CD4-positive, alpha-beta memory T cell (primary cell): ENCODE results near the gene TPSB2. TPM values are rescaled to one million over a fixed set of nuclear protein-coding genes. Genes with fewer than 3 reads are reported as not detected.
"Not testable (repeated sequence)": the region's sequence is repeated elsewhere in the genome, so short reads cannot be mapped to it uniquely, and the experiment has no call there.

Experiments used
- CTCF ChIA-PET: fragments of 350-600 bp; sonication (Branson Sonifier 250); formaldehyde crosslinking; loops from one replicate; lab custom pipeline; 2021; ENCODE audit warnings: inconsistent platforms; ENCODE audit not compliant: partially characterized antibody; lab: Charles Lee
- POLR2A ChIA-PET: fragments of 350-600 bp; sonication (Branson Sonifier 250); formaldehyde crosslinking; loops from one replicate; lab custom pipeline; 2021; ENCODE audit not compliant: partially characterized antibody; lab: Charles Lee
- DNase-seq, 5 donors: peaks; one replicate each; pipeline versions ENCODE4 v3.0.0 to v3.0.0-alpha.2; 2020 to 2022; ENCODE audit warnings: mixed read lengths in 1 of 5
- H3K27ac ChIP-seq: one replicate; pipeline ENCODE4 v1.7.0; 2013; ENCODE audit warnings: low read depth, low read length
- H3K27me3 ChIP-seq: 2 replicates; pipeline ENCODE4 v1.7.0; 2013; ENCODE audit warnings: mild to moderate bottlenecking, low read length, moderate library complexity; ENCODE audit not compliant: insufficient read depth
- H3K36me3 ChIP-seq: 2 replicates; pipeline ENCODE4 v1.7.0; 2013; ENCODE audit warnings: mild to moderate bottlenecking, low read length, moderate library complexity; ENCODE audit not compliant: insufficient read depth
- H3K4me1 ChIP-seq: 2 replicates; pipeline ENCODE4 v1.7.0; 2013; ENCODE audit warnings: mild to moderate bottlenecking, low read length, moderate library complexity; ENCODE audit not compliant: insufficient read depth
- H3K4me3 ChIP-seq, 2 donors: one replicate each; pipeline ENCODE4 v1.7.0; 2013; ENCODE audit warnings: low read length in 2 of 2, mild to moderate bottlenecking in 1 of 2
- H3K9me3 ChIP-seq, 2 donors: one replicate each; pipeline ENCODE4 v1.7.0; 2013; ENCODE audit warnings: low read length in 2 of 2, control low read depth in 1 of 2; ENCODE audit not compliant: control insufficient read depth in 1 of 2
- H3K27ac Mint-ChIP-seq, 7 donors: one replicate each; pipeline ENCODE4 v1.8.0; 2020 to 2021; ENCODE audit warnings: mixed read lengths in 7 of 7, mild to moderate bottlenecking in 6 of 7, inconsistent platforms in 3 of 7, moderate library complexity in 3 of 7
- H3K27me3 Mint-ChIP-seq, 2 donors: one replicate each; pipeline ENCODE4 v1.8.0; 2020 to 2021; ENCODE audit warnings: mixed read lengths in 2 of 2
- H3K36me3 Mint-ChIP-seq, 2 donors: one replicate each; pipeline ENCODE4 v1.8.0; 2020 to 2021; ENCODE audit warnings: mixed read lengths in 2 of 2, inconsistent platforms in 1 of 2, mild to moderate bottlenecking in 1 of 2
- H3K4me1 Mint-ChIP-seq, 4 donors: one replicate each; pipeline ENCODE4 v1.8.0; 2020 to 2021; ENCODE audit warnings: mixed read lengths in 4 of 4, mild to moderate bottlenecking in 1 of 4
- H3K4me3 Mint-ChIP-seq, 8 donors: one replicate each; pipeline ENCODE4 v1.8.0; 2020 to 2021; ENCODE audit warnings: mixed read lengths in 8 of 8, mild to moderate bottlenecking in 7 of 8, moderate library complexity in 6 of 8, inconsistent platforms in 3 of 8
- H3K9me3 Mint-ChIP-seq, 8 donors: one replicate each; pipeline ENCODE4 v1.8.0; 2020 to 2021; ENCODE audit warnings: mixed read lengths in 8 of 8, mild to moderate bottlenecking in 5 of 8, inconsistent platforms in 3 of 8, moderate library complexity in 1 of 8
- intact Hi-C: fragments of 100-400 bp; cut with micrococcal nuclease; formaldehyde crosslinking; loops from one replicate; pipeline ENCODE4 v1.15.1; 2023
- polyA plus RNA-seq, 2 donors: library from polyadenylated mRNA; unstranded; fragments of 300-500 nt; fragmentation: Illumina TruSeq; gene quantifications; one replicate each; pipeline ENCODE4 v1.2.3, GENCODE V29; 2021
- total RNA-seq, 2 experiments: library from RNA; stranded (reverse); gene quantifications; one replicate each; pipeline ENCODE4 v1.2.3, GENCODE V29; 2021

TPSB2 gene
- total and polyA plus RNA-seq, 4 experiments from 2014 or later = not detected

GRCh38 chr16:1202274-1202673 lies 27.7 kb downstream of the TPSB2 start:
- Mint-ChIP-seq H3K27me3 (no peaks in the 10 kb centered on the region), H3K4me3 (no peak overlapping the region), H3K9me3 (no peaks in the 10 kb centered on the region), H3K4me1 (peaks cover 0 to under 1% (median 0%) of the 10 kb centered on the region in 4 donors), H3K27ac (no peak overlapping the region), H3K36me3 (no peaks in the 10 kb centered on the region)
- Histone ChIP-seq H3K4me3 (no peak overlapping the region), H3K4me1 (no peaks in the 10 kb centered on the region), H3K36me3 (no peaks in the 10 kb centered on the region), H3K27me3 (no peaks in the 10 kb centered on the region), H3K27ac (no peak overlapping the region), H3K9me3 (no peaks in the 10 kb centered on the region)
- intact Hi-C loops = no loop called here
- ChIA-PET POLR2A (no interaction called here), CTCF (no interaction called here)
- DNase-seq = no peak

- H3K36me3 Mint-ChIP-seq = no peaks in the 10 kb centered on the region
- no peak overlapping the region for H3K27ac ChIP-seq
- H3K36me3 ChIP-seq = no peaks in the 10 kb centered on the region
- intact Hi-C loops = no loop called here
- no peaks in the 10 kb centered on the region for H3K27me3 ChIP-seq
- H3K27me3 Mint-ChIP-seq = no peaks in the 10 kb centered on the region
- H3K4me1 ChIP-seq = no peaks in the 10 kb centered on the region
- no peak for DNase-seq
- peaks cover 0 to 3% (median 0%) of the 10 kb centered on the region in 4 donors for H3K4me1 Mint-ChIP-seq
- ChIA-PET CTCF (no interaction called here), POLR2A (no interaction called here)
- H3K4me3 ChIP-seq = no peak overlapping the region
- no peaks in the 10 kb centered on the region for H3K9me3 Mint-ChIP-seq
- no peak overlapping the region for H3K27ac Mint-ChIP-seq
- H3K4me3 Mint-ChIP-seq = no peak overlapping the region
- H3K9me3 ChIP-seq = no peaks in the 10 kb centered on the region
Observed at GRCh38 chr16:1201444-1201843, 28.5 kb downstream of the TPSB2 start.

GRCh38 chr16:1200014-1200627 lies 29.9 kb downstream of the TPSB2 start:
- Histone ChIP-seq H3K36me3 (no peaks in the 10 kb centered on the region), H3K4me1 (no peaks in the 10 kb centered on the region), H3K9me3 (no peaks in the 10 kb centered on the region), H3K4me3 (no peak overlapping the region), H3K27me3 (no peaks in the 10 kb centered on the region), H3K27ac (no peak overlapping the region)
- no peak overlapping the region for H3K4me3 Mint-ChIP-seq
- DNase-seq = no peak
- no peaks in the 10 kb centered on the region for H3K27me3 Mint-ChIP-seq
- ChIA-PET CTCF (no interaction called here), POLR2A (no interaction called here)
- intact Hi-C loops = no loop called here
- no peaks in the 10 kb centered on the region for H3K9me3 Mint-ChIP-seq
- H3K27ac Mint-ChIP-seq = peak overlapping the region in 1 of 7 donors; percentile 59
- H3K36me3 Mint-ChIP-seq = no peaks in the 10 kb centered on the region
- H3K4me1 Mint-ChIP-seq = peaks cover 0 to 3% (median 0%) of the 10 kb centered on the region in 4 donors

GRCh38 chr16:1199347-1200013 lies 30.5 kb downstream of the TPSB2 start:
- H3K27ac Mint-ChIP-seq = peak overlapping the region in 1 of 7 donors; percentile 59
- H3K36me3 ChIP-seq = no peaks in the 10 kb centered on the region
- no peaks in the 10 kb centered on the region for H3K27me3 Mint-ChIP-seq
- no peak for DNase-seq
- no peaks in the 10 kb centered on the region for H3K27me3 ChIP-seq
- H3K4me3 ChIP-seq = no peak overlapping the region
- H3K4me1 Mint-ChIP-seq = peaks cover 0 to 3% (median 0%) of the 10 kb centered on the region in 4 donors
- H3K27ac ChIP-seq = no peak overlapping the region
- intact Hi-C loops = no loop called here
- no peak overlapping the region for H3K4me3 Mint-ChIP-seq
- no peaks in the 10 kb centered on the region for H3K36me3 Mint-ChIP-seq
- ChIA-PET POLR2A (no interaction called here), CTCF (no interaction called here)
- no peaks in the 10 kb centered on the region for H3K9me3 Mint-ChIP-seq
- H3K4me1 ChIP-seq = no peaks in the 10 kb centered on the region
- no peaks in the 10 kb centered on the region for H3K9me3 ChIP-seq

- H3K27me3 ChIP-seq, H3K4me3 Mint-ChIP-seq, H3K27ac ChIP-seq, H3K9me3 ChIP-seq, DNase-seq, H3K9me3 Mint-ChIP-seq, H3K4me1 ChIP-seq, intact Hi-C loops, H3K27me3 Mint-ChIP-seq, H3K36me3 ChIP-seq, H3K4me1 Mint-ChIP-seq, H3K4me3 ChIP-seq, POLR2A ChIA-PET, H3K27ac Mint-ChIP-seq, H3K36me3 Mint-ChIP-seq, CTCF ChIA-PET: not testable (repeated sequence)
Observed at GRCh38 chr16:1198671-1199346, 31.2 kb downstream of the TPSB2 start.

GRCh38 chr16:1198194-1198593 lies 31.8 kb downstream of the TPSB2 start:
- intact Hi-C loops = no loop called here
- ChIA-PET POLR2A (no interaction called here), CTCF (no interaction called here)
- H3K4me1 Mint-ChIP-seq = peaks cover 0 to 3% (median 0%) of the 10 kb centered on the region in 4 donors
- DNase-seq = no peak
- no peaks in the 10 kb centered on the region for H3K9me3 ChIP-seq
- H3K9me3 Mint-ChIP-seq = no peaks in the 10 kb centered on the region
- H3K4me3 ChIP-seq = no peak overlapping the region
- no peaks in the 10 kb centered on the region for H3K36me3 Mint-ChIP-seq
- H3K27me3 Mint-ChIP-seq = no peaks in the 10 kb centered on the region
- no peak overlapping the region for H3K27ac ChIP-seq
- H3K4me1 ChIP-seq = no peaks in the 10 kb centered on the region
- H3K27me3 ChIP-seq = no peaks in the 10 kb centered on the region
- no peak overlapping the region for H3K4me3 Mint-ChIP-seq
- H3K27ac Mint-ChIP-seq = no peak overlapping the region
- no peaks in the 10 kb centered on the region for H3K36me3 ChIP-seq

GRCh38 chr16:1197237-1197866 lies 32.6 kb downstream of the TPSB2 start:
- no peaks in the 10 kb centered on the region for H3K9me3 Mint-ChIP-seq
- POLR2A ChIA-PET = no interaction called here
- Histone ChIP-seq H3K27me3 (no peaks in the 10 kb centered on the region), H3K36me3 (no peaks in the 10 kb centered on the region), H3K27ac (no peak overlapping the region), H3K9me3 (no peaks in the 10 kb centered on the region), H3K4me1 (no peaks in the 10 kb centered on the region), H3K4me3 (no peak overlapping the region)
- no peak overlapping the region for H3K4me3 Mint-ChIP-seq
- CTCF ChIA-PET = no interaction called here
- DNase-seq = no peak
- peaks cover 0 to 2% of the 10 kb centered on the region in 2 donors for H3K27me3 Mint-ChIP-seq
- H3K27ac Mint-ChIP-seq = no peak overlapping the region
- intact Hi-C loops = no loop called here
- peaks cover 0 to 3% (median 0%) of the 10 kb centered on the region in 4 donors for H3K4me1 Mint-ChIP-seq
- no peaks in the 10 kb centered on the region for H3K36me3 Mint-ChIP-seq
